Muscle of leg (tissue), 11 donors: ENCODE measurements around the gene FAM171A1. TPM values are rescaled to one million over a fixed set of nuclear protein-coding genes. Genes with fewer than 3 reads are reported as not detected.

Source experiments
- DNase-seq: peaks from one replicate; pipeline ENCODE4 v3.0.0; 2013
- H3K27ac ChIP-seq: one replicate; pipeline ENCODE4 v1.5.1; 2013; ENCODE audit warnings: mild to moderate bottlenecking, low read length, control low read depth
- H3K27me3 ChIP-seq: one replicate; pipeline ENCODE4 v1.6.1; 2013; ENCODE audit warnings: low read length; ENCODE audit not compliant: control insufficient read depth, insufficient read depth
- H3K36me3 ChIP-seq: one replicate; pipeline ENCODE4 v1.6.1; 2013; ENCODE audit warnings: low read length; ENCODE audit not compliant: control insufficient read depth, insufficient read depth
- H3K4me1 ChIP-seq: one replicate; pipeline ENCODE4 v1.6.1; 2013; ENCODE audit warnings: low read length; ENCODE audit not compliant: control insufficient read depth, insufficient read depth
- H3K4me3 ChIP-seq: one replicate; pipeline ENCODE4 v1.5.1; 2013; ENCODE audit warnings: low read length, control low read depth
- H3K9me3 ChIP-seq: replicated peaks from 2 replicates; pipeline ENCODE4 v1.6.1; 2013; ENCODE audit warnings: low read depth, low read length; ENCODE audit not compliant: control insufficient read depth
- WGBS: methylation state at CpG from one replicate; pipeline ENCODE4 v1.1.5; 2013; ENCODE audit warnings: missing lambda C conversion rate; ENCODE audit not compliant: insufficient coverage; 5-methylcytosine and 5-hydroxymethylcytosine counted together
- polyA plus RNA-seq, 8 donors: library from polyadenylated mRNA; unstranded; fragments of 120-200 nt; gene quantifications; one replicate each; pipeline versions ENCODE4 v1.2.1 to v1.2.3, GENCODE V29; 2013; ENCODE audit warnings: inconsistent platforms in 1 of 8, low replicate concordance in 1 of 8; ENCODE audit not compliant: insufficient read length in 8 of 8, insufficient read depth in 1 of 8
- total RNA-seq: library from RNA; stranded (reverse); fragments of 120-200 nt; gene quantifications from one replicate; pipeline ENCODE4 v1.2.4, GENCODE V29; 2013

Gene FAM171A1
- total and polyA plus RNA-seq, 9 donors: 19.6 to 50.9 (median 35.3) TPM

DNA sequence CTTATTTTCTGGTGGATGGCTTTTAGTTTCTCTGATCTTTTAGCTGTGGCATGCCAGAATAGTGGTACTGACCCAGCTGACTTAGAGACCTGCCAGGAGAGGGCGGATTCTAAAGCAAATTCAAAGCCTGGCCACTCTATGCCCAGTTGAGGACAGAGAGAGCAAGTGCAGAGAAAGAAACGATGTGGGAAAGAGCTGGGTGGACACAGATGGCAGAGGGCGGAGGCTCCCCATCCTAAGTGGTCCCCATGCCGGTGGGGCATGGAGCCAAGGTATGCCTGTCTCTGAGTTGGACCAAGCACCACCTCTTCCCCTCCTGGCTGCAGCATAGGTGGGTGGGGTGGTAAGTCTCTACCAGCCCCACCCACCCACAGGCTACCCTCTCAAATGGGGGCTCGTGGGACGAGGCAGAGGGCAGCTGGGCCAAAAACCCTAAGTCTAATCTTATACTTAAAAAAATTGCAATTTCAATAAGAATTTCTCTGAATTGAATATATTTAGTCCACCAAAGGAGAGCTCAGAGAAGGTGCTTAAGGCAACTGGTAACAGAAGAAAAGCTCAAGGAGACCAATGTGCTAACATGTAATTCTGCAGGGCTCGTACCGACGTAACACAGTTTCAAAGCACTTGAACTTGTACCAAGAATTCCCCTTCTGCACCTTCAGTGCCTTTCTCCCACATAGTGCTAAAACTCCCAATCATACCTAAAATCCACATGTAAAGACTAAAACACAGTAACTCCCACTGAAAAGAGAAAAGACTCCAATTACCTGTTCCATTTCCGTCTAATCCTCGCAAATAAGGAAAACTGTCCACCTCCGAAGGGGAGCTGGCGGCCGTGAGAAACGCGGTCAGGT, 116.9 kb downstream of the FAM171A1 start:
- no peaks in the 10 kb centered on the region for H3K27me3 ChIP-seq
- H3K4me3 ChIP-seq: no peak overlapping the region
- H3K27ac ChIP-seq: peak overlapping the region; percentile 13
- DNase-seq: no peak
- H3K4me1 ChIP-seq: peaks cover 5% of the 10 kb centered on the region
- H3K36me3 ChIP-seq: peaks cover 11% of the 10 kb centered on the region
- 72% methylated on average over 11 of the region's 16 CpGs for WGBS
- no peaks in the 10 kb centered on the region for H3K9me3 ChIP-seq

DNA sequence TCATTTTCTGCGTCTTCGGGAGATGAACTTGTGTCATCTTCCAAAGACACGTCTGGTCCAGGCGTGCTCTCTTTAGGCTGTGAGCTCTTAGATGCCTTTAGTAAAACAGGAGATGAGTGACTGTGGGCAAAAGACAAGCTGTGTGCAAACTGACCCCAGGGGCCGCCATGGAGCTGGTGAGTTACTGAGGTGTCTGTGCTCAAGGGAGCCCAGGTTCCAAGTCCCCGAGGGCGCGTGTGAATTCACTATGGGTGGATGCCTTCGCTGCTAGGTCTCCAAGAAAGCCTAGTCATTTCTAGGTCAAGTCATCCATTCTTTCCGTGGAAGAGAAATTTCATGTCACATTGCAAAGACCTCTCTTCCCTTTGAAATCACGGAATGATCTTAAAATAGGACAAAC, 118.7 kb downstream of the FAM171A1 start:
- Histone ChIP-seq H3K36me3 (peaks cover 21% of the 10 kb centered on the region), H3K27ac (no peak overlapping the region), H3K4me3 (no peak overlapping the region), H3K9me3 (no peaks in the 10 kb centered on the region), H3K4me1 (peaks cover 5% of the 10 kb centered on the region), H3K27me3 (no peaks in the 10 kb centered on the region)
- DNase-seq: no peak
- WGBS: 97% methylated on average over 9 of the region's 11 CpGs

DNA sequence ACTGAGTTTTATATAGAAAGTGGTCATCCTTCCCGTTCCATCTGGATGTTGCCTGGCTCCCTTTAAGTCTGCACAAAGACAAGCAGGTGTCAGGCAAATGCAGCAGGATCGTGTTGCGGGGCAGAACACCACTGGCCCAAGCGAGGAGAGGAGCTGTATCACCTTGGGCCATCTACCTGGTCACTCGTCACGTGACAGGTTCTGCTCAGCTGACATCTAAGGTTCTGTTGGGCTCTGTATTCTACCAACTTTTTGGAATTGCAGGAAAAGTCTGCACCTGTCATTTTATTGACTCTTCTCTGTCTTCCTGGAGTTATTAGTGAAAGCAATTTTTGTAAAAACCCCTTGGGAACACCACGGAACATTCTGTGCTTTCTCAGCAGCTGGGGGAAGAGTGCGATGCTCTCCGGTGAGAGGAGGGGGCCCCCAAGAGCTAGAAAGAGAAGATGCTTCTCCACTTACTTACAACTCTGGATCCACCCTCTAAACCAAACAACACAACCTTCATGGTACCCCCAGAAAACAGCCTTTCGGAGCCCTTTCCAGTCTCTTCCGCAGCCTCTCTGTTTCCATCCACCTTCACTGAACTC, 119.2 kb downstream of the FAM171A1 start:
- H3K27ac ChIP-seq: no peak overlapping the region
- H3K9me3 ChIP-seq: no peaks in the 10 kb centered on the region
- peaks cover 5% of the 10 kb centered on the region for H3K4me1 ChIP-seq
- H3K4me3 ChIP-seq: no peak overlapping the region
- 91% methylated on average over 5 of the region's 11 CpGs for WGBS
- peaks cover 21% of the 10 kb centered on the region for H3K36me3 ChIP-seq
- DNase-seq: peak; percentile 51
- no peaks in the 10 kb centered on the region for H3K27me3 ChIP-seq

DNA sequence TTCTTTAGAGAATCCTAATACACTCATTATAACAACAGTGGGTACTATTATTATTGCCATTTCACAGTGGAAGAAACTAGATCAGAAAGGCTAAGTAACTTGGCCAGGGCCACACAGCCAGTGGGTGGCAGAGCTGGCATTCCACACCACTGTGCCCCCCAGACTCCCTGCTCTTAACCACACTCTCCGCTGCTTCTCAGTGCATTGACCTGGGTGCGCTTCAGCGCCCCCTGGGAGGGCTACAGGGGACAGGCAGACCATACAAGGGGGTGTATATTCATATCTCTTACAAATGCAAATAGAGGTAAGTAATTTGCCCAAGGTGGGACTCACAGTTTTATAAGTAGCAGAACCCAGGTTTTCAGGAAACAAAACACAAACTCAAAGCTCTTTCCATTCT, 125.6 kb downstream of the FAM171A1 start:
- Histone ChIP-seq H3K9me3 (no peaks in the 10 kb centered on the region), H3K27me3 (no peaks in the 10 kb centered on the region), H3K4me1 (no peaks in the 10 kb centered on the region), H3K4me3 (no peak overlapping the region), H3K36me3 (peaks cover 23% of the 10 kb centered on the region), H3K27ac (no peak overlapping the region)
- WGBS: no CpG with 5 or more reads among the region's 3 CpGs
- DNase-seq: no peak

DNA sequence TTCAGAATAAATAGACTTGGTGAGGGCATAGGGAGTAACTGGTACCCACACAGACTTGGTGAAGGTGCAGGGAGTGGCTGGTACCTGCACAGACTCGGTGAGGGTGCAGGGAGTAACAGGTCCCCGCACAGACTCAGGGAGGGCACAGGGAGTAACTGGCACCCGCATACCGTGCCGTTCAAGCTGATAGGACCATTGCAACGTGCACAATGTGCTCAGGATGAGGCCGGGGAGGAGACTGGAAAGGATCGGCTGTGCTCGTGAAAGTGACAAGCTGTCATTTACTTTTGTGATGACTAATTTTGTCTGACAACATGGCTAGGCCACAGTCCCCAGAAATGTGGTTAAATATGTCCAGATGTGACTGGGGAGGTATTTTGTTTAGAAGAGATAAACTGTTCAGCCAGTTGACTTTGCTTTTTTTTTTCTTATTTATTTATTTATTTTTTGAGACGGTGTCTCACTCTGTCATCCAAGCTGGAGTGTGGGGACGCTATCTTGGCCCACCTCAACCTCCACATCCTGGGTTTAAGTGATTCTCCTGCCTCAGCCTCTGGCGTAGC, 126.4 kb downstream of the FAM171A1 start:
- peaks cover 23% of the 10 kb centered on the region for H3K36me3 ChIP-seq
- WGBS: 90% methylated on average over 9 of the region's 12 CpGs
- H3K9me3 ChIP-seq: no peaks in the 10 kb centered on the region
- no peak for DNase-seq
- no peak overlapping the region for H3K27ac ChIP-seq
- H3K27me3 ChIP-seq: no peaks in the 10 kb centered on the region
- H3K4me1 ChIP-seq: no peaks in the 10 kb centered on the region
- no peak overlapping the region for H3K4me3 ChIP-seq

DNA sequence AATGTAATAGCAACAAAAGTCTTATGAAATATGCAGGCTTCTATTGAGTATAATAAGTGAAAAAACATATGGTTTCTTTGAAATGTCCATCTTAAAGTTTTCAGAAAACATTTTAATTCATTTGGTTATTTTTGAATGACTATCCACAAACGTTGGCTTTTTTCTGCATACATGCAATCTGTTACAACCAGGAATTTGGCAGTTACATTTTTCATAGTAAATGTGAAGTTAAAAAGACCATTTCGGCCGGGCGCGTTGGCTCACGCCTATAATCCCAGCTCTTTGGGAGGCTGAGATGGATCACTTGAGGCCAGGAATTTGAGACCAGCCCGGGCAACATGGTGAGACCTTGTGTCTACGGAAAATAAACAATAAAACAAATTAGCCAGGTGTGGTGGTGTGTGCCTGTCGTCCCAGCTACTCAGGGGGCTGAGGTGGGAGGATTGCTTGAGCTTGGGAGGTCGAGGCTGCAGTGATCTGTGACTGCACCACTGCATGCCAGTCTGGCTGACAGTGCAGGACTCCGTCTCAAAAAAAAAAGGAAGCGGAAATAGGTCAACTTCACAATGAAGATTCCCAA, 128.7 kb downstream of the FAM171A1 start:
- peaks cover 13% of the 10 kb centered on the region for H3K36me3 ChIP-seq
- H3K4me1 ChIP-seq: peaks cover 3% of the 10 kb centered on the region
- no peak for DNase-seq
- H3K27me3 ChIP-seq: no peaks in the 10 kb centered on the region
- H3K9me3 ChIP-seq: no peaks in the 10 kb centered on the region
- H3K27ac ChIP-seq: no peak overlapping the region
- no CpG with 5 or more reads among the region's 12 CpGs for WGBS
- no peak overlapping the region for H3K4me3 ChIP-seq

DNA sequence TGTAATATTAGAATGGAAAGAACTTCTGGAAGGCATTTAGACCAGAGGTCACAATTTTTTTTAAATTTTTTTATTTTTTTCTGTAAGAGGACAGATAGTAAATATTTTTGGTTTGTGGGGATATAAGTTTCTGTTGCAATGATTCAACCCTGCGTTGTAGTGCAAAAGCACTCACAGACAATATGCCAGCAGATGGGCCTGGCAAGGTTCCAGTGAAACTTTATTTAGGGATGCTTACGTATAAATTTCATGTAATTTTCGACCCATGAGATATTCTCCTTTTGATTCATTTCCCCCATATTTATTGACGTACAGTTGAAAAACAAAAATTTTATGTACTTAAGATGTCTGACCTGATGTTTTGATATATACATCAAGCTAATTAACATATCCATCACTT, 129.8 kb downstream of the FAM171A1 start:
- H3K27me3 ChIP-seq: no peaks in the 10 kb centered on the region
- no peaks in the 10 kb centered on the region for H3K9me3 ChIP-seq
- no peak overlapping the region for H3K4me3 ChIP-seq
- no CpG with 5 or more reads among the region's 4 CpGs for WGBS
- peaks cover 13% of the 10 kb centered on the region for H3K36me3 ChIP-seq
- peaks cover 7% of the 10 kb centered on the region for H3K4me1 ChIP-seq
- DNase-seq: no peak
- no peak overlapping the region for H3K27ac ChIP-seq

DNA sequence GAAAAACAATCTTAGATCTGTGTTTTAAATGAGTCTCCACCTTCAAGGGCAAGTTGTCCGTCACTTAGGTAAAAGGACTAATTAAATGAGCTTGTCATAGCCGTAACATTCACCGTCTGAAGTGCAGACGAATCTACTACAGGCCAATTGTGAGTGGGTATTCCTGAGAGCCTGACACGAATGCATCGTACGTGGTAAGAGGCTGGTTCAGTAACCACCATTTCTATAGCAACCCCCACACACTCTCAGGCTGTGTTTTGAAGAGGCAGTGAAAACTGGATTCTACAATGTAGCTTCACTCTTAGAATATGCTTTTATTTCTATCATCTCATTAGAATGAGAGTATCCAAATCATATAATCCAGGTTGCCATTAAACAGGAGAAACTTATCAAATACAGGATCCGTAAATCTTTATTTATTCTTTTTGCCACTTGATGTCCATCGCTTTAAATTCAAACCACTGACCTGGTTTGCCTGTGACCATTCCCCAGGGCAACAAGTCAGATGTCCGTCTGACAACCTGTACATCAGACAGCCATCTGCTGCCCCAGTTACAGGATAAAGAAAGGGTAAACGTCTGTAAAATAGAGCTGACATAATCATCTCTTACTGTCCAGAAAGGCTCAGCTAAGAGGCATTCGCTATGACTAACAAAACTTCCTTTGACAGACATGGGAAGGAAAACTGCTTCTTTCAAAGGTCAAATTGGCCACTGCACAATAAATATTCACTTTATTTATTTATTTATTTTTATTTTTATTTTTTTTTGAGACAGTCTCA, 132.3 kb downstream of the FAM171A1 start:
- H3K9me3 ChIP-seq: no peaks in the 10 kb centered on the region
- 100% methylated on average over 2 of the region's 12 CpGs for WGBS
- DNase-seq: peak; percentile 31
- peaks cover 7% of the 10 kb centered on the region for H3K4me1 ChIP-seq
- H3K27ac ChIP-seq: peak overlapping the region; percentile 23
- H3K4me3 ChIP-seq: no peak overlapping the region
- H3K36me3 ChIP-seq: peaks cover 8% of the 10 kb centered on the region
- H3K27me3 ChIP-seq: no peaks in the 10 kb centered on the region

DNA sequence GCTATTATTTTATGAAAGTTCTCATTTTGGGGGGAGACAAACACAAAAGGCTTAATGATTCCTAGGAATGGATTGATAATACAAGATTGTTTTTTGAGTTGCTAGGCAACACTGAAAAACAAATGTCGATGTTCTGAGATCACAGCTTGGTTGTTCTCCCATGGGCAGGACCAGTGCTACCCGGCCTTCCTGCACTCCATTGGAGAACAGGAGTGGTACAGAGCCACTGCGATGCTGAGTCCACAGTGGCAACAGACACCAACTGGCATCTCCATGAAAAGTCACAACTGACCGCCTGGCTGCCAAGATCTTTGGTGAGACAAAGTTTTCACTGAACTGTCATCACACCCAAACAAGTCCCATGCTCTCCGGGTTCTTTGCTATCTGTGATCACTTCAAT, 133.7 kb downstream of the FAM171A1 start:
- H3K9me3 ChIP-seq: no peaks in the 10 kb centered on the region
- H3K36me3 ChIP-seq: peaks cover under 1% of the 10 kb centered on the region
- peak overlapping the region; percentile 56 for H3K27ac ChIP-seq
- DNase-seq: peak; percentile 92
- 37% methylated on average over 5 of the region's 5 CpGs for WGBS
- peaks cover 7% of the 10 kb centered on the region for H3K4me1 ChIP-seq
- H3K27me3 ChIP-seq: no peaks in the 10 kb centered on the region
- no peak overlapping the region for H3K4me3 ChIP-seq
